Endothelial cell of umbilical vein (primary cell): ENCODE data around the gene RNLS.

ENCODE experiments used
- CTCF ChIP-seq, 2 donors: IDR thresholded peaks; 1 replicate in 1 of 2; 2 replicates in 1 of 2; pipeline ENCODE4 v1.5.1; 2011; ENCODE audit warnings: low read length in 2 of 2, mild to moderate bottlenecking in 2 of 2, moderate library complexity in 2 of 2, control low read depth in 1 of 2, inconsistent platforms in 1 of 2, low read depth in 1 of 2; ENCODE audit not compliant: insufficient read depth in 1 of 2; ENCODE audit errors: extremely low read depth in 1 of 2
- EZH2 ChIP-seq: IDR thresholded peaks from 2 replicates; pipeline ENCODE4 v1.6.1; 2012; ENCODE audit warnings: borderline replicate concordance, low read depth, mild to moderate bottlenecking, moderate library complexity, low read length, inconsistent platforms; ENCODE audit not compliant: severe bottlenecking
- FOS ChIP-seq: IDR thresholded peaks from 2 replicates; pipeline ENCODE4 v1.6.1; 2011; ENCODE audit warnings: mild to moderate bottlenecking, low read length, moderate library complexity, borderline replicate concordance; ENCODE audit not compliant: insufficient read depth
- JUN ChIP-seq: IDR thresholded peaks from 2 replicates; pipeline ENCODE4 v1.6.1; 2011; ENCODE audit warnings: borderline replicate concordance, low read depth; ENCODE audit not compliant: insufficient read length, insufficient read depth
- MAX ChIP-seq: IDR thresholded peaks from 2 replicates; pipeline ENCODE4 v1.6.1; 2011; ENCODE audit not compliant: insufficient read depth, insufficient read length
- POLR2A ChIP-seq: IDR thresholded peaks from 2 replicates; pipeline ENCODE4 v1.6.1; 2012; ENCODE audit warnings: low read depth, mild to moderate bottlenecking, control low read depth, low read length
- POLR2AphosphoS5 ChIP-seq: IDR thresholded peaks from 2 replicates; pipeline ENCODE4 v1.6.1; 2012; ENCODE audit warnings: low read depth, mild to moderate bottlenecking, control low read depth, low read length, moderate library complexity; ENCODE audit not compliant: insufficient read depth

GRCh38 chr10:88537322-88537721, 45.8 kb downstream of the RNLS start:
- TF ChIP-seq EZH2 (no peak), POLR2AphosphoS5 (no peak), CTCF (IDR thresholded peaks at IDR 0.05; ENCODE audit: extremely low read depth in 1 of 2, insufficient read depth in 1 of 2, low read depth in 1 of 2, low read length in 2 of 2) (no peak), POLR2A (no peak), FOS (no peak), MAX (no peak), JUN (no peak)
